HG02623 (cell line): ENCODE results near the gene ID4.
"Not testable (repeated sequence)": the region's sequence is repeated elsewhere in the genome, so short reads cannot be mapped to it uniquely, and the experiment has no call there.

Experiments used
- ATAC-seq: cut with Tn5 transposase; IDR thresholded peaks from one replicate; pipeline ENCODE4 v1.9.1; 2021; ENCODE audit warnings: moderate library complexity; ENCODE audit not compliant: unreplicated experiment

ID4 gene

DNA sequence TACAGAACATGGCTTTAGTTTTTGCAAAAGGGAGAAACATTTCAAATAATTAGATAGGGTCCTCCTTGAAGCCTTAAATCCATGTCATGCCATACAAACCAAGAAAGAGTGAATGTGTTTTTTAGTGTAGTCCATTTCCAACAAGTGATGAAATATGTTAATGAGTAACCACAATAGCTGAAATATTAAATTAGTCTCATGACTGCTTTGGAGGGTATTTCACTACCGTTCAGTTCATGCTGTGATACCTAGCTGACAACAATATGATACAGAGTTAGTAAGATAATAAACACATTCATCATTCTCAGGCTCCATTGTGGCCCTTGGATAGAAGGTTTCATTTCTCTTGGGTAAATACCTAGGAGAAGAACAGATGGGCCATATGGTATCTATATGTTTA is 5.8 kb upstream of the ID4 start:
- no peak for ATAC-seq

DNA sequence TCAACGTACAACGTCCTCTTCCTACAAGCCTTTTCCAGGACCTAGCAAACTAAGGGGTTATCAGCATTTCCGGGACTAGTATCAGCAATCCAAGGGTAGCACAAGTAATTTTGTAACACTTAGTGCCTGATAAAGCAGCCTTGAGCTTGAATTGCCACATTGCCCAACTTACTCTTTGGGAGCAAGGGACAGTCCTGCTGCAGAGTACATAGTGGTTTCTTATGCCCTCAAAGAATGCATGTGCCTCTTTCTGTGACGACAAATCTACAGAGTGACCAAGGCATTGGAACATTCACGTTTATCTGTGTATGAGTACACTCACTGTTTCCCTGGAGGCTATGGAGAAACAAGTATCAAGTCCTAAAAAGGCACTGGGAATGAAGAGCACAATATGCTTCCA is 3.2 kb upstream of the ID4 start:
- no peak for ATAC-seq

- no peak for ATAC-seq
These were observed 2.3 kb upstream of the ID4 start for GRCh38 chr6:19834858-19835257.

DNA sequence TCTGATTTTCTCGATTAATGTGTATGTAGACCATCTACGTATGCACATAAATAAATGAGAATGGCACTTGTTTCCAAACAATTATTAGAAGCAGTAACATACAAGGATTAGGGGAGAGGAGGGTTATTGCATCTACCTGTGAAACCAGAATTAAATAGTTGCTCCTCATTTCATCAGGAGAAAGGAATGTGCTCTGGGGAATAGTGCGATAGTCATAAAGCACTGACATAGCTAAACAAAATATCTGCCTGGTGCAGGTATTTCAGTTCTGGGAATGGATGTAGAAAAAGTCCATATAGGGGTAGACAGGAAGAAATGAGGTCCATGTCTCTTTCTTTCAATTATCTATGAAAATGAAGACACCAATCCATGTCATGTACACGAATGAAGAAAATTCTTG is 1.6 kb upstream of the ID4 start:
- no peak for ATAC-seq

DNA sequence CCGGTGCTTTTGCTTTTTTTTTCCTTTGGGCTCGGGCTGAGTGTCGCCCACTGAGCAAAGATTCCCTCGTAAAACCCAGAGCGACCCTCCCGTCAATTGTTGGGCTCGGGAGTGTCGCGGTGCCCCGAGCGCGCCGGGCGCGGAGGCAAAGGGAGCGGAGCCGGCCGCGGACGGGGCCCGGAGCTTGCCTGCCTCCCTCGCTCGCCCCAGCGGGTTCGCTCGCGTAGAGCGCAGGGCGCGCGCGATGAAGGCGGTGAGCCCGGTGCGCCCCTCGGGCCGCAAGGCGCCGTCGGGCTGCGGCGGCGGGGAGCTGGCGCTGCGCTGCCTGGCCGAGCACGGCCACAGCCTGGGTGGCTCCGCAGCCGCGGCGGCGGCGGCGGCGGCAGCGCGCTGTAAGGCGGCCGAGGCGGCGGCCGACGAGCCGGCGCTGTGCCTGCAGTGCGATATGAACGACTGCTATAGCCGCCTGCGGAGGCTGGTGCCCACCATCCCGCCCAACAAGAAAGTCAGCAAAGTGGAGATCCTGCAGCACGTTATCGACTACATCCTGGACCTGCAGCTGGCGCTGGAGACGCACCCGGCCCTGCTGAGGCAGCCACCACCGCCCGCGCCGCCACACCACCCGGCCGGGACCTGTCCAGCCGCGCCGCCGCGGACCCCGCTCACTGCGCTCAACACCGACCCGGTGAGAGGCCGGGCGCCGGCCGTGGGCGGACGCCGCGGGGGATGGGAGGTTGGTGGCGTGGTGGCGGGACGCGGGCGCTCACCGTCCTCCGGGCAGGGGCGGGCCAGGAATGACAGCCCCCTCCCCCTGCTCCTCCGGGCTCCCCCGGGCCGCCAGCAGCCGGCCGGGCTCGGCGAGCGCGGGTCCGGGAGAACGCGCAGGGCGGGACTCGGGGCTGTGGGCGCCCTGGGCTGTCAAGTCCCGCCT is 606 bp downstream of the ID4 start:
- ATAC-seq: no peak

DNA sequence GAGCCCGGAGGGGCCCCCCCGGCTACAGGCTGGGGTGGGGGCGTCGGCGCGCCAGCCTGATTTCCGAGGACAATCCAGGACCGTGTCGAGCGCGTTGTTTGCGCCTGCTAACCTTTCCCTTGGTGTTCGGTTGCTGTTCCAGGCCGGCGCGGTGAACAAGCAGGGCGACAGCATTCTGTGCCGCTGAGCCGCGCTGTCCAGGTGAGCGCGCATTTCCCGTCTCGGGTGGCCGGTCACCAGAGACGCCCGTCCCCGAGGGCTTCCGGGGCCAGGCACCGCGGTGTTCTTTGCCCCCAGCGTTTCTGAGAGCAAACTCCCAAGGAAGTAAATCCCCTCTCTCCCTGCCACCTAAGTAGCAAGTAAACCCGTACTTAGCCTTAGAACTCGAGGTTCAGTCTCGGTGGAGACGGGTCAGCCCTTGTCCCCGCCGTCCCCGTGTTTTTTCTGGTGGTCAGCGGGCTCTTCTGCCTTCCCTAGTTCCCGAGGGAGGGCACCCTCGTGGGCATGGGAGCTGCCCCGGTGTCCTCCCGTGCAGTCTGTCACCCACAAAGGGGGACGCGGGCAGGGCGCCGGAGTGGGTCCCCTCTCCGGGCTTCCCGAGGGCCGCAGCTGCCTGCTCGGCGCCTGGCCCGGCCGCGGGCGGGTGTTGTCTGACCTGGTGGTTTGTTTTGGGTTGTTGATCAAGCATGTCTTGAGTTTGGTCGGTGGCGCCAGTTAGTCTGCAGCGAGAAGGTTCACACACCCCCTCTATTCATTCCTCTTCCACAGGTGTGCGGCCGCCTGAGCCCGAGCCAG is 1.5 kb downstream of the ID4 start:
- ATAC-seq: no peak

- no peak for ATAC-seq
These were observed 2.0 kb downstream of the ID4 start for GRCh38 chr6:19839237-19839546.

DNA sequence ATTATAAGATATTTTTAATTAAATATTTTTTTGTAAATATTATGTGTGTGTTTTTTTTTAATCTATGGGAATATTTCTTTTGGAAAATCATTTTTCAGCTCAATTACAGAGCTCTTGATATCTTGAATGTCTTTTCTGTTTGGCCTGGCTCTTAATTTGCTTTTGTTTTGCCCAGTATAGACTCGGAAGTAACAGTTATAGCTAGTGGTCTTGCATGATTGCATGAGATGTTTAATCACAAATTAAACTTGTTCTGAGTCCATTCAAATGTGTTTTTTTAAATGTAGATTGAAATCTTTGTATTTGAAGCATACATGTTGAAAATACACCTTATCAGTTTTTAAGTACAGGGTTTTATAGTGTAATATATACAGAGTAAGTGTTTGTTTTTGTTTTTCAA is 2.6 kb downstream of the ID4 start:
- no peak for ATAC-seq

DNA sequence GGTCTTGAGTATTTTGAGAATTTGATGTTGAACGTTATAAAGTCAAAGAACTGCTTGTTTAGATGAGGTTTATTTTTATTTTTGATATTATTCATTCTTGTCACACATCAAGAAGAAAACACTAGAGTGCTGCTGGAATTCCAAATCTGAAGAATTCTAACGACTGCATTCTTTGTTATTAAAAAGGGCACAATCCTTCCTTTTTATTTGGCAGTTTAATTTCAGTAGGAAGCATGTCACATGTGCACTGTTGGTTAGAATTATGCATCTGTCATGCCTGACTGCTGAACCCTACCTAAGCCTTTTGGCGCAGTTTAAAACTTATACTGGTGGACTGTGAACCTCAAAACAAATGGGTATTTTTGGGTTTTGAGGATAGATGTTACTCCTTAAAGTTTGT is 4.0 kb downstream of the ID4 start:
- no peak for ATAC-seq

- ATAC-seq: no peak
These were observed 5.0 kb downstream of the ID4 start for GRCh38 chr6:19842030-19842615.

GRCh38 chr6:19844689-19845088 is 7.5 kb downstream of the ID4 start:
- ATAC-seq: no peak

DNA sequence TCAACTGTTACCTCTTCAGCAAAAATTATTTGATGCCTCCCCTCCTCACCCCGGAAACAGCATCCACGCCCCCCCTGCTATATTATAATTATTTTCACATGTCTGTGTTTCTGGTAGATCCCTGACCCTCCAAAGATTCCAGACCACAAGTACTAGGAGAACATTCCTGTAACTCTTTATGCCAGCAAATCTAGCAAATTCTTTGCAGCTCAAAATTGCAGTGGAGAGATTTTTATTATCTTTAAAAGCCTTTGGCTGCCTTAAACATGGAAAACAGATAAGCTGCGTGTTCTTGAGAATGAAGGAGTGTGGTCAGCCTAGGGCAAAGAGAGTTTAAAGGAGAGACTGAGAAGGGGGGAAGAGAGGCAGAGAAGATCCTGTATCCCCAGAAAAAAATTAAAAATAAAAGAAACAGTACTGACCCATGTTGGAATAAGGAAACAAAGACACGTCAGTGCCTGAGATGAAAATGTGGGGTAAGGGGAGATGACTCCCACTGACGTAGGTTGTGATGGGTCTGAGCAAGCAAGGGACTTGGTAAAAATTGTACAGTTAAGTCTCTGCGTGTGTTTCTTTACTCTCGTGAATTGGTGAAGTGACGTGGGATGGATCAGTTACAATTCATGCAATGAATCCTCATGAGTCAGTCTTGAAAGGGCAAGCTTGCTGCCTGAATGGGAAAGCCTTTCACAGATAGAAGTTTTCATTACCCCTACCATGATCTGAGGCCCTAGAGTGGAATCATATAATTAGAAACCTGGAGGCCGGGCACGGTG is 8.3 kb downstream of the ID4 start:
- ATAC-seq: no peak

GRCh38 chr6:19848465-19849029 is 11.4 kb downstream of the ID4 start:
- ATAC-seq: no peak

- no peak for ATAC-seq
These were observed 12.0 kb downstream of the ID4 start for GRCh38 chr6:19849196-19849595.

- ATAC-seq: no peak
These were observed 12.6 kb downstream of the ID4 start for GRCh38 chr6:19849755-19850154.

DNA sequence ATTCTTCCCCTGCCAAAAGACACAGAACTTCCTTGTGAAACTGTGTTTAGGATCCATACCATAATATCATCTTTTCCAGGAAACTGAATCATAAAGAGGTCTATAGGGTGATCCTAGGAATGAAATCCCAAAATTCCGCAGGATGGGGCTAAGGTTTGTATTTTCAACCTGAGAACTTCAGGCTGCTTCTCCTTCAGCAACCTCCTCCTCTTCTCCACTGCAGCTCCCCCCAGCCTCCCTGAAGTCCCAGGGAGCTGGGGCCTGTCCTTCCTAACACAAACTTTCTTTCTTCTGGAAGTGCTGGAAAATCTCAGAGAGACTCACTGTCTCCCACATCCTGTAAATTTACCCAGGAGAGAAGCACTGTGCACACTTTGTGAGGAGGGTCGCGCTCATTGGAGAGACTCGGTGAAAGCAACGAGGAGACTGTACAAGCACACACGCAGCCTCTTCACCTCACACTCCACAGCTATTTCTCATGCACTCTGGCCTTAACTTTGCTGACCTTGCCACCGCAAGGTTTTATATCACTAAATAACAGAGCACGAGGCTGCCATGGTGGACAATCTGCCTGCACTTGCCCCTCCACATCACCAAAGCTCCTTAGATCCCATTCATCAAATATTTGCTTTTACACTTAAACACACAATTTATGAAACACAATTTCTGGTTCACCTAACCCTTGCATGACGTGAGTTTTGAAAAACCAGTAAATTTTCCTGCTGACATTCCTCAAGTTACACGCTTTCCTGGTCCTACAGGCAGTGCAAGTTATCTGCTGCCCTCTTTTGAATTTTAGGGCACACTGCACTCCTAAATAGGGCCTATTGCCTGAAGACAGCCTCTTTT is 14.3 kb downstream of the ID4 start:
- no peak for ATAC-seq

DNA sequence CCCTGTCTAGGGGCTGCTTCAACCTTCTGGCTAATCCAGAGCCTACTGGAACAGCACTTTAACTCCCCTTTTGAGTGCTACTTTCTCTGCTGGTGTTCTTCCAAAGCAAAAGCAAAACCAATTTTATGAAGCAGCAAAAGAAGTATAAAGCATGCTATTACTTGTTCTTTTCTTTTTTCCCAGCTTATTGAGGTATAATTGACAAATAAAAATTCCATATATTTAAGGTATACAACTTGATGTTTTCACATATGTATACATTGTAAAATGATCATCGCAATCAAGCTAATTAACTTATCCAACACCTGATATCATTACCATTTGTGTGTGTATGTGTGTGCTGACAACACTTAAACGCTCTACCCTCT is 14.9 kb downstream of the ID4 start:
- no peak for ATAC-seq

DNA sequence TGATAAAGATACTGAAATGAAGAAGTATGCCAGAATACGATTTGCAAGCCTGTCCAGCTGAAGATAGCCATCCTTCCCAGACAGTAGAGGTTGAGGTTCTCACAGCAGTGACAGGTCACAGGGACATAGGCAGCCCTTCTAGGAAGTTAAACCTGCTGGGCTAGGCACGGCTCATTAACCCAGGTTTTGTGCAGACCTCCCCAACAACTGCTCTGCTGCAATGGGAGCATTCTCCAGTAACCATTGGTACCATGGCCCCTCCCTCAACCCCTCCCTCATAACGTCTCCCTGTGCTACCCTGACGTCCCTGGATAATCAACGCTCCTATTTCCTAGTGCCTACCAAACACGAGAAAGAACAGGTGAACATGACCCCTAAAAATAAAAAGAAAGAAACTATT is 15.8 kb downstream of the ID4 start:
- no peak for ATAC-seq

DNA sequence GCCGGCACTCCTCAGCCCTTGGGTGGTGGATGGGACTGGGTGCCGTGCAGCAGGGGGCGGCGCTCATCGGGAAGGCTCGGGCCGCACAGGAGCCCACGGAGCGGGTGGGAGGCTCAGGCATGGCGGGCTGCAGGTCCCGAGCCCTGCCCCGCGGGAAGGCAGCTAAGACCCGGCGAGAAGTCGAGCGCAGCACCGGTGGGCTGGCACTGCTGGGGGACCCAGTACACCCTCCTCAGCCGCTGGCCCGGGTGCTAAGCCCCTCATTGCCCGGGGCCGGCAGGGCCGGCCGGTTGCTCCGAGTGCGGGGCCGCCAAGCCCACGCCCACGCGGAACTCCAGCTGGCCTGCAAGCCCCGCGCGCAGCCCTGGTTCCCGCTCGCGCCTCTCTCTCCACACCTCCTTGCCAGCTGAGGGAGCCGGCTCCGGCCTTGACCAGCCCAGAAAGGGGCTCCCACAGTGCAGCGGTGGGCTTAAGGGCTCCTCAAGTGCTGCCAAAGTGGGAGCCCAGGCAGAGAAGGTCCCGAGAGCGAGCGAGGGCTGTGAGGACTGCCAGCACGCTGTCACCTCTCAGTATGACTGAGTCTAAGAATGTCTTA is 17.3 kb downstream of the ID4 start:
- ATAC-seq: not testable (repeated sequence)

GRCh38 chr6:19855536-19855935 is 18.4 kb downstream of the ID4 start:
- no peak for ATAC-seq
